WTC11 (cell line): ENCODE data around the gene MYL11. TPM values are rescaled to one million over a fixed set of nuclear protein-coding genes. Genes with fewer than 3 reads are reported as not detected.

Experiments used
- ATAC-seq: fragments of 200-7000 bp; cut with Tn5 transposase; 2 replicates; pipeline ENCODE4 v1.10.0; 2021; ENCODE audit warnings: mild to moderate bottlenecking, moderate library complexity
- CTCF ChIA-PET: fragments of 300-600 bp; sonication (Branson Sonifier 250); formaldehyde crosslinking; loops from one replicate; lab custom pipeline; 2021; ENCODE audit warnings: antibody characterized with exemption; lab: Charles Lee
- POLR2A ChIA-PET: fragments of 350-600 bp; sonication (Branson Sonifier 250); formaldehyde crosslinking; loops from one replicate; lab custom pipeline; 2021; ENCODE audit warnings: antibody characterized with exemption; lab: Charles Lee
- DNase-seq: peaks from one replicate; pipeline ENCODE4 v3.0.0; 2021; ENCODE audit warnings: low spot score
- H3K27ac Mint-ChIP-seq: 2 replicates; pipeline ENCODE4 v1.8.0; 2021; ENCODE audit warnings: mixed read lengths
- H3K27me3 Mint-ChIP-seq: 2 replicates; pipeline ENCODE4 v1.8.0; 2021; ENCODE audit warnings: low read depth, mild to moderate bottlenecking, moderate library complexity, mixed read lengths
- H3K36me3 Mint-ChIP-seq: 2 replicates; pipeline ENCODE4 v1.8.0; 2021; ENCODE audit warnings: mixed read lengths
- H3K4me1 Mint-ChIP-seq: 2 replicates; pipeline ENCODE4 v1.8.0; 2022; ENCODE audit warnings: mixed read lengths
- H3K4me3 Mint-ChIP-seq: 2 replicates; pipeline ENCODE4 v1.8.0; 2021; ENCODE audit warnings: mild to moderate bottlenecking, moderate library complexity, mixed read lengths
- H3K9me3 Mint-ChIP-seq: 2 replicates; pipeline ENCODE4 v1.8.0; 2021; ENCODE audit warnings: mixed read lengths
- AR ChIP-seq: fragments of 250-450 bp; sonication (Bioruptor Pico); IDR thresholded peaks from 2 replicates; pipeline ENCODE4 v1.9.0; 2021; ENCODE audit warnings: mild to moderate bottlenecking
- ATF3 ChIP-seq: sonication (generic); formaldehyde crosslinking; conservative IDR thresholded peaks from 2 replicates; pipeline ENCODE4 v1.8.1; 2022; ENCODE audit warnings: mild to moderate bottlenecking, missing genetic modification reagents
- CBFB ChIP-seq: sonication (generic); formaldehyde crosslinking; IDR thresholded peaks from 2 replicates; pipeline ENCODE4 v1.8.1; 2022; ENCODE audit warnings: mild to moderate bottlenecking, low read depth, missing genetic modification reagents
- E2F1 ChIP-seq: sonication (generic); formaldehyde crosslinking; IDR thresholded peaks from 2 replicates; pipeline ENCODE4 v1.8.0; 2022; ENCODE audit warnings: mild to moderate bottlenecking, missing genetic modification reagents
- E2F4 ChIP-seq: sonication (generic); formaldehyde crosslinking; IDR thresholded peaks from 2 replicates; pipeline ENCODE4 v1.8.1; 2022; ENCODE audit warnings: low read depth, mild to moderate bottlenecking, moderate library complexity, missing genetic modification reagents, borderline replicate concordance
- E2F5 ChIP-seq: sonication (generic); formaldehyde crosslinking; IDR thresholded peaks from 2 replicates; pipeline ENCODE4 v1.8.1; 2022; ENCODE audit warnings: mild to moderate bottlenecking, moderate library complexity, missing genetic modification reagents
- ERG ChIP-seq: fragments of 250-450 bp; sonication (Bioruptor Pico); IDR thresholded peaks from 2 replicates; pipeline ENCODE4 v1.8.0; 2021; ENCODE audit warnings: mild to moderate bottlenecking
- FOXP4 ChIP-seq: sonication (generic); formaldehyde crosslinking; IDR thresholded peaks from 2 replicates; pipeline ENCODE4 v1.8.0; 2022; ENCODE audit warnings: mild to moderate bottlenecking, missing genetic modification reagents
- GTF2I ChIP-seq: fragments of 250-450 bp; sonication (Bioruptor Pico); conservative IDR thresholded peaks from 2 replicates; pipeline ENCODE4 v1.4.0; 2021; ENCODE audit warnings: mild to moderate bottlenecking
- IRF1 ChIP-seq: sonication (generic); formaldehyde crosslinking; IDR thresholded peaks from 2 replicates; pipeline ENCODE4 v1.8.0; 2023; ENCODE audit warnings: missing genetic modification reagents
- MLX ChIP-seq: sonication (generic); formaldehyde crosslinking; IDR thresholded peaks from 2 replicates; pipeline ENCODE4 v1.8.1; 2023; ENCODE audit warnings: mild to moderate bottlenecking, missing genetic modification reagents, moderate library complexity
- MYBL2 ChIP-seq: sonication (generic); formaldehyde crosslinking; IDR thresholded peaks from 2 replicates; pipeline ENCODE4 v1.8.1; 2023; ENCODE audit warnings: mild to moderate bottlenecking, moderate library complexity, missing genetic modification reagents
- NR1H2 ChIP-seq: sonication (generic); formaldehyde crosslinking; IDR thresholded peaks from 2 replicates; pipeline ENCODE4 v1.9.0; 2021; ENCODE audit warnings: mild to moderate bottlenecking, moderate library complexity, missing genetic modification reagents
- NR3C1 ChIP-seq: sonication (generic); formaldehyde crosslinking; conservative IDR thresholded peaks from 2 replicates; pipeline ENCODE4 v1.8.1; 2023; ENCODE audit warnings: low read depth, mild to moderate bottlenecking, missing genetic modification reagents
- OVOL2 ChIP-seq: fragments of 250-450 bp; sonication (Bioruptor Pico); IDR thresholded peaks from 2 replicates; pipeline ENCODE4 v1.9.0; 2021; ENCODE audit warnings: mild to moderate bottlenecking, borderline replicate concordance
- RORB ChIP-seq: fragments of 250-450 bp; sonication (Bioruptor Pico); IDR thresholded peaks from 2 replicates; pipeline ENCODE4 v1.9.0; 2021; ENCODE audit warnings: mild to moderate bottlenecking
- TEAD1 ChIP-seq: sonication (generic); formaldehyde crosslinking; IDR thresholded peaks from 2 replicates; pipeline ENCODE4 v1.8.0; 2022; ENCODE audit warnings: mild to moderate bottlenecking, missing genetic modification reagents
- TP53 ChIP-seq: sonication (generic); formaldehyde crosslinking; IDR thresholded peaks from 2 replicates; pipeline ENCODE4 v1.8.1; 2023; ENCODE audit warnings: mild to moderate bottlenecking, missing genetic modification reagents
- USF1 ChIP-seq: sonication (generic); formaldehyde crosslinking; IDR thresholded peaks from 2 replicates; pipeline ENCODE4 v1.8.0; 2022; ENCODE audit warnings: mild to moderate bottlenecking, missing genetic modification reagents
- USF2 ChIP-seq: sonication (generic); formaldehyde crosslinking; IDR thresholded peaks from 2 replicates; pipeline ENCODE4 v1.8.1; 2023; ENCODE audit warnings: mild to moderate bottlenecking, missing genetic modification reagents, moderate library complexity
- ZNF121 ChIP-seq: sonication (generic); formaldehyde crosslinking; IDR thresholded peaks from 2 replicates; pipeline ENCODE4 v1.8.0; 2023; ENCODE audit warnings: missing genetic modification reagents
- ZNF416 ChIP-seq: fragments of 250-450 bp; sonication (Bioruptor Pico); IDR thresholded peaks from 2 replicates; pipeline ENCODE4 v1.9.0; 2021; ENCODE audit warnings: mild to moderate bottlenecking, inconsistent platforms
- ZNF671 ChIP-seq: fragments of 250-450 bp; sonication (Bioruptor Pico); IDR thresholded peaks from 2 replicates; pipeline ENCODE4 v1.8.0; 2021; ENCODE audit warnings: mild to moderate bottlenecking
- total RNA-seq: library from RNA; stranded (reverse); gene quantifications from 3 replicates; pipeline ENCODE4 v1.2.3, GENCODE V29; 2021

The MYL11 gene
- total RNA-seq, 1 experiment from 2014 or later, result 1.3 TPM

- Mint-ChIP-seq H3K9me3 (no peaks in the 10 kb centered on the region), H3K27me3 (peaks cover 21% of the 10 kb centered on the region), H3K4me1 (peaks cover 20% of the 10 kb centered on the region), H3K4me3 (peak within 1 kb of the TSS; percentile 90), H3K27ac (peak within 1 kb of the TSS; percentile 93), H3K36me3 (peaks cover 7% of the 10 kb centered on the region)
- ATAC-seq (peak; percentile 84), DNase-seq (peak; percentile 96)
- ChIA-PET CTCF (interaction anchor here (0.8 to 4.9 kb wide), 12 partner anchors 10 to 315 kb away, joined by 4 to 97 read pairs (median 16); partner anchors contain the start of genes CORO1A, DCTPP1, TBC1D10B and TBX6), POLR2A (interaction anchor here (0.6 to 1.9 kb wide), 8 partner anchors 11 to 354 kb away, joined by 3 to 26 read pairs (median 4); partner anchors contain the start of genes ZNF48 and ZNF785)
- no peak for TF ChIP-seq ERG (CRISPR knock-in tag)
- TF ChIP-seq ZNF671, result no peak
- peak; percentile 70; the same call in 1 of the 2 replicates for TF ChIP-seq MYBL2 (CRISPR knock-in tag)
- TF ChIP-seq USF1, result peak; percentile 88
- TF ChIP-seq IRF1 (CRISPR knock-in tag), result 0 out of 2 replicates have a peak, but pooled peaks have one; percentile 20
- no peak for TF ChIP-seq CBFB
- TF ChIP-seq ZNF121, result no peak
- peak; percentile 59; the same call in 1 of the 2 replicates for TF ChIP-seq TP53 (CRISPR knock-in tag)
- TF ChIP-seq OVOL2 (CRISPR knock-in tag), result no peak
- TF ChIP-seq RORB, result no peak
- TF ChIP-seq E2F5 (CRISPR knock-in tag), result 0 out of 2 replicates have a peak, but pooled peaks have one; percentile 76
- no peak for TF ChIP-seq GTF2I (CRISPR knock-in tag)
- peak; percentile 83 for TF ChIP-seq USF2 (CRISPR knock-in tag)
- no peak for TF ChIP-seq ATF3 (CRISPR knock-in tag)
- TF ChIP-seq MLX, result no peak
- TF ChIP-seq AR, result no peak
- TF ChIP-seq ZNF416 (CRISPR knock-in tag), result no peak
- TF ChIP-seq E2F1 (CRISPR knock-in tag), result no peak
- no peak for TF ChIP-seq E2F4 (CRISPR knock-in tag)
- TF ChIP-seq NR1H2, result no peak
- TF ChIP-seq TEAD1 (CRISPR knock-in tag), result peak; percentile 65; the same call in 1 of the 2 replicates
- peak; percentile 39; the same call in 1 of the 2 replicates for TF ChIP-seq FOXP4 (CRISPR knock-in tag)
- TF ChIP-seq NR3C1 (CRISPR knock-in tag), result no peak
These were observed 32.7 kb downstream of the MYL11 start, which contains the start of gene ZNF771 for GRCh38 chr16:30407102-30407803. ZNF771 (plus strand) TSS chr16:30407606; CDS start chr16:30408054, 448 bp downstream.
